WI38 (cell line): Measurements from ENCODE around the gene CEP57L1.

ENCODE experiments used
- H3K4me3 ChIP-seq: 2 replicates; pipeline ENCODE4 v1.5.1; 2011; ENCODE audit warnings: low read depth, mild to moderate bottlenecking, control low read depth, low read length
- CTCF ChIP-seq: IDR thresholded peaks from 2 replicates; pipeline ENCODE4 v1.5.1; 2012; ENCODE audit warnings: low read depth, mild to moderate bottlenecking, control low read depth, low read length

Gene CEP57L1

GRCh38 chr6:109212683-109213082 is 117.4 kb downstream of the CEP57L1 start:
- no peak for TF ChIP-seq CTCF
- no peak overlapping the region for H3K4me3 ChIP-seq
